GM23338 (cell line): ENCODE data around the gene CHMP4A.

Experiments
- CREB1 ChIP-seq: fragments of 250-450 bp; sonication (Bioruptor Pico); IDR thresholded peaks from 2 replicates; pipeline ENCODE4 v1.5.0; 2020; ENCODE audit warnings: low read depth, mild to moderate bottlenecking, moderate library complexity
- CTCF ChIP-seq, 2 experiments: fragments of 200-600 bp in 1 of 2; sonication (generic) in 1 of 2; conservative IDR thresholded peaks; 2 replicates each; pipeline versions ENCODE4 v1.5.1 to v1.6.1; 2016 to 2017; ENCODE audit warnings: antibody characterized with exemption in 2 of 2, low read depth in 2 of 2, mild to moderate bottlenecking in 2 of 2, moderate library complexity in 1 of 2
- EZH2 ChIP-seq: fragments of 200-600 bp; sonication (generic); IDR thresholded peaks from one replicate; pipeline ENCODE4 v1.8.0; 2017; ENCODE audit warnings: antibody characterized with exemption, mild to moderate bottlenecking, low read depth; ENCODE audit not compliant: unreplicated experiment
- EZH2phosphoT487 ChIP-seq: fragments of 200-600 bp; sonication (generic); IDR thresholded peaks from one replicate; pipeline ENCODE4 v1.8.1; 2018; ENCODE audit warnings: antibody characterized with exemption; ENCODE audit not compliant: unreplicated experiment
- JUNB ChIP-seq: IDR thresholded peaks from one replicate; pipeline ENCODE4 v1.6.1; 2016; ENCODE audit warnings: antibody characterized with exemption; ENCODE audit not compliant: unreplicated experiment
- POLR2AphosphoS5 ChIP-seq: IDR thresholded peaks from 2 replicates; pipeline ENCODE4 v1.6.1; 2016; ENCODE audit warnings: antibody characterized with exemption, low read depth
- STAT1 ChIP-seq: IDR thresholded peaks from one replicate; pipeline ENCODE4 v1.6.1; 2016; ENCODE audit warnings: antibody characterized with exemption; ENCODE audit not compliant: unreplicated experiment
- ZNF331 ChIP-seq: fragments of 250-450 bp; sonication (Bioruptor Pico); IDR thresholded peaks from 2 replicates; pipeline ENCODE4 v1.5.0; 2020; ENCODE audit warnings: low read depth, mild to moderate bottlenecking, moderate library complexity
- TF ChIP-seq, protein P1 (sequence below): IDR thresholded peaks from one replicate; pipeline ENCODE4 v1.6.1; 2018; ENCODE audit warnings: antibody characterized with exemption; ENCODE audit not compliant: unreplicated experiment

DNA sequence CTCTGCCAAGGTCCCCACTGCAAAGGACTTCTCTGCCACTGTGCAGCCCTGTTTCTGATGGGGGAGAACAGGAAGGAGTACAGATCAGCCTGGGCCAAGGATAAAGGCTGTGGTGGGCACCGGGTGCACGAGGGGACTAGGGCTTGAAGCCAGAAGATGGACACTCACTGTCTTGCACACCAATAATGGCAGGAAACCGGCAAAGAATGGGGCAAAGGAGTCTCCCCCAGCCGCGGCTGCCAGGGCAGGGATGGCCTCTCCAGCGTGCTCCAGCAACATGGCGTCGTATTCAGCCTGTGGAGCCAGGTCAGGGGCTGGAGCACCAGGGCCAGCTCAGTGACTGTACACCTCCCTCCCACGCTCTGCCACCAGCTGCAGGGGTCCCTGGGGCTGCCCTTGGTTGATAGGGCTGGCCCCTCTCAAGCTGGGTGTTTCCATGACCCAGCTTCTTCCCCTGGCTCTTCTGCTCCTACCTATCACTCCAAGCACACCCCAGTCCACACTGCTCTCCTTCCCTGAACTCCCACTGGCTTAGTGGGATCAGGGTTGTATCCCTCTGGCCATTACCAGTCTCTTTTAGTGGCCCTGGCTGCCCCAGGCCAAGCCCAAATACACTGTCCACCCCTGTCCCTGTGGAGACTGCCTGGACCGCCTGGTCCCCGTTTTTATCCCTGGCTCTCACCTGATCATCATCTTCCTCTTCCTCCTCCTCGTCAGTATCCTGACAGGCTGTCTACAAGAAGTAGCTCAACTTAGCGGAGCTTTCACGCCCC is 31.0 kb downstream of the CHMP4A start:
- TF ChIP-seq CTCF (conservative IDR thresholded peaks at IDR 0.05; ENCODE audit: low read depth in 2 of 2) = no peak
- TF ChIP-seq, protein P1, sequence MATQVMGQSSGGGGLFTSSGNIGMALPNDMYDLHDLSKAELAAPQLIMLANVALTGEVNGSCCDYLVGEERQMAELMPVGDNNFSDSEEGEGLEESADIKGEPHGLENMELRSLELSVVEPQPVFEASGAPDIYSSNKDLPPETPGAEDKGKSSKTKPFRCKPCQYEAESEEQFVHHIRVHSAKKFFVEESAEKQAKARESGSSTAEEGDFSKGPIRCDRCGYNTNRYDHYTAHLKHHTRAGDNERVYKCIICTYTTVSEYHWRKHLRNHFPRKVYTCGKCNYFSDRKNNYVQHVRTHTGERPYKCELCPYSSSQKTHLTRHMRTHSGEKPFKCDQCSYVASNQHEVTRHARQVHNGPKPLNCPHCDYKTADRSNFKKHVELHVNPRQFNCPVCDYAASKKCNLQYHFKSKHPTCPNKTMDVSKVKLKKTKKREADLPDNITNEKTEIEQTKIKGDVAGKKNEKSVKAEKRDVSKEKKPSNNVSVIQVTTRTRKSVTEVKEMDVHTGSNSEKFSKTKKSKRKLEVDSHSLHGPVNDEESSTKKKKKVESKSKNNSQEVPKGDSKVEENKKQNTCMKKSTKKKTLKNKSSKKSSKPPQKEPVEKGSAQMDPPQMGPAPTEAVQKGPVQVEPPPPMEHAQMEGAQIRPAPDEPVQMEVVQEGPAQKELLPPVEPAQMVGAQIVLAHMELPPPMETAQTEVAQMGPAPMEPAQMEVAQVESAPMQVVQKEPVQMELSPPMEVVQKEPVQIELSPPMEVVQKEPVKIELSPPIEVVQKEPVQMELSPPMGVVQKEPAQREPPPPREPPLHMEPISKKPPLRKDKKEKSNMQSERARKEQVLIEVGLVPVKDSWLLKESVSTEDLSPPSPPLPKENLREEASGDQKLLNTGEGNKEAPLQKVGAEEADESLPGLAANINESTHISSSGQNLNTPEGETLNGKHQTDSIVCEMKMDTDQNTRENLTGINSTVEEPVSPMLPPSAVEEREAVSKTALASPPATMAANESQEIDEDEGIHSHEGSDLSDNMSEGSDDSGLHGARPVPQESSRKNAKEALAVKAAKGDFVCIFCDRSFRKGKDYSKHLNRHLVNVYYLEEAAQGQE = no peak
- no peak for TF ChIP-seq EZH2
- no peak for TF ChIP-seq POLR2AphosphoS5
- TF ChIP-seq CREB1 (CRISPR knock-in tag) = no peak
- no peak for TF ChIP-seq EZH2phosphoT487
- TF ChIP-seq STAT1 = no peak
- no peak for TF ChIP-seq JUNB
- no peak for TF ChIP-seq ZNF331 (CRISPR knock-in tag)
